ENCODE data around the gene F8. TPM values are rescaled to one million over a fixed set of nuclear protein-coding genes. Genes with fewer than 3 reads are reported as not detected.
A peak's percentile ranks its signal among the peaks of the same experiment; 100 is the strongest.

Gene F8
- total and polyA plus RNA-seq, 9 of the 15 experiments (the other 6 are each of a cell fraction or from before 2014, with no cell fraction given) = 0.41 to 3.8 (median 0.91) TPM

DNA sequence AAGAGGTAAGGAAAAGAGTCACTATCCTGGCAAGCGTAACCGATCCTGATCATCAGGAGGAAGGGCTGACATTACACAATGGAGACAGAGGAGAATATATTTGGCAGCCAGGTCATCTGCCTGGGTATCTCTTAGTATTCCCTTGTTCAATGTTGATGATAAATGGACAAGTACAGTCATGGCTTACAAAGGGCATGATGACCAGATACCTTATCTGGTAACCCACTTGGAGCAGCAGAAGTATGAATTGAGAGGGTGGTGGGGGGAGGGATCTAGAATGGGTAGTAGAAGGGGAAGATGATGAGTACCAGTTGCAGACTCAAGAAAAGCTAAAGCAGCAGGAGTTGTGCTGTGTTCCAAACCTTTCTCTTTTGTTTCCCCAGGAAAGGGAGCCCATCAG lies 17.3 kb downstream of the F8 start (continued):
- TF ChIP-seq PHB2 (IDR thresholded peaks at IDR 0.05; ENCODE audit: low read depth) = no peak
- peak; percentile 50 for TF ChIP-seq SOX6 (IDR thresholded peaks at IDR 0.05)
- TF ChIP-seq TEAD4 (IDR thresholded peaks at IDR 0.05; ENCODE audit: low read length) = peak; percentile 17; the same call in 1 of the 2 replicates
- TF ChIP-seq TEAD4 (CRISPR knock-in tag; IDR thresholded peaks at IDR 0.05; ENCODE audit: borderline replicate concordance) = no peak
- TF ChIP-seq, protein P1, sequence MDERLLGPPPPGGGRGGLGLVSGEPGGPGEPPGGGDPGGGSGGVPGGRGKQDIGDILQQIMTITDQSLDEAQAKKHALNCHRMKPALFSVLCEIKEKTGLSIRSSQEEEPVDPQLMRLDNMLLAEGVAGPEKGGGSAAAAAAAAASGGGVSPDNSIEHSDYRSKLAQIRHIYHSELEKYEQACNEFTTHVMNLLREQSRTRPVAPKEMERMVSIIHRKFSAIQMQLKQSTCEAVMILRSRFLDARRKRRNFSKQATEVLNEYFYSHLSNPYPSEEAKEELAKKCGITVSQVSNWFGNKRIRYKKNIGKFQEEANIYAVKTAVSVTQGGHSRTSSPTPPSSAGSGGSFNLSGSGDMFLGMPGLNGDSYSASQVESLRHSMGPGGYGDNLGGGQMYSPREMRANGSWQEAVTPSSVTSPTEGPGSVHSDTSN (CRISPR knock-in tag; IDR thresholded peaks at IDR 0.05; ENCODE audit: low read depth) = no peak
- TF ChIP-seq, protein P1 (tag; conservative IDR thresholded peaks at IDR 0.05; ENCODE audit: low read depth) = peak; percentile 42; the same call in 1 of the 2 replicates
- no peak for TF ChIP-seq ZNF384 (IDR thresholded peaks at IDR 0.05; ENCODE audit: low read depth, low read length)

DNA sequence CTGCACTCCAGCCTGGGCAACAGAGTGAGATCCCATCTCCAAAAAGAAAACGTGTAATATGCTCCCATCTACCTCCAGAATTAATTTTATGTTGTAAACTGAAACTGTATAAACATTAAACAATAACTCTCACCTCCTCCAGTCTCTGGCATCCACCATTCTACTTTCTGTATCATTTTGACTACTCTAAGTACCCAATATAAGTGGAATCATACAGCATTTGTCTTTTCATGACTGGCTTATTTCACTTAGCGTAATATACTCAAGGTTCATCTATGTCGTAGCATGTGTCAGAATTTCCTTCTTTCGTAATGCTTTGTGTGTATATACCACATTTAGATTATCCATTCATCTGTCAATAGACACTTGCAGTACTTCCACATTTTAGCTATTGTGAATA lies 20.6 kb downstream of the F8 start:
- Histone ChIP-seq H3K36me3 (ENCODE audit: control insufficient read depth, insufficient read depth, low read length) (no peaks in the 10 kb centered on the region), H3K4me2 (ENCODE audit: insufficient read depth, low read length) (no peak overlapping the region), H3K4me1 (replicated peaks in 1 of 2; ENCODE audit: control insufficient read depth in 2 of 2, insufficient read depth in 2 of 2, low read length in 2 of 2) (peaks cover 7 to 34% of the 10 kb centered on the region in 2 experiments; a peak in 4 of 5 replicates), H3K27me3 (ENCODE audit: control insufficient read depth in 2 of 2, insufficient read depth in 2 of 2, low read length in 2 of 2) (no peaks in the 10 kb centered on the region), H3K9me1 (ENCODE audit: control insufficient read depth, insufficient read depth, low read length) (no peaks in the 10 kb centered on the region), H2AFZ (ENCODE audit: low read depth, low read length) (no peak overlapping the region), H3K9me3 (replicated peaks; ENCODE audit: control insufficient read depth, insufficient read depth, low read depth, low read length) (no peaks in the 10 kb centered on the region), H4K20me1 (replicated peaks; ENCODE audit: control insufficient read depth, insufficient read depth, low read length) (no peaks in the 10 kb centered on the region), H3K27ac (ENCODE audit: extremely low read depth, low read depth, low read length) (no peak overlapping the region), H3K9ac (ENCODE audit: insufficient read depth in 1 of 2, low read depth in 2 of 2, low read length in 2 of 2) (no peak overlapping the region), H3K4me3 (no peak overlapping the region), H3K79me2 (ENCODE audit: control insufficient read depth, insufficient read depth, low read length) (no peaks in the 10 kb centered on the region)
- POLR2A ChIA-PET = interaction anchor here (0.6 kb wide), 1 partner anchor 19 kb away, joined by 3 read pairs; no protein-coding TSS in a partner anchor
- no TSS peak for BruUV-seq (replicated peaks)
- ATAC-seq = no peak
- WGBS (ENCODE audit: insufficient coverage, low coverage, missing lambda C conversion rate) = 75% methylated on average over 4 of the region's 4 CpGs
- DNase-seq (ENCODE audit: extremely low read depth in 1 of 4, low spot score in 3 of 4) = no peak
- FAIRE-seq = no peak
- in situ Hi-C loops (cut with MboI) (no loop called here), intact Hi-C loops (cut with micrococcal nuclease) (no loop called here)
- CTCF ChIA-PET (ENCODE audit: low intra/inter-chr PET ratio) = no interaction called here
- TF ChIP-seq ZKSCAN3 (CRISPR knock-in tag; IDR thresholded peaks at IDR 0.05) (no peak), TCFL5 (CRISPR knock-in tag; conservative IDR thresholded peaks at IDR 0.05) (no peak), SNRNP70 (optimal IDR thresholded peaks at IDR 0.05; ENCODE audit: low read depth, low read length) (no peak), ZNF253 (CRISPR knock-in tag; conservative IDR thresholded peaks at IDR 0.05) (no peak), MYC (IDR thresholded peaks at IDR 0.05; ENCODE audit: low read depth, low read length) (no peak), MYC (CRISPR knock-in tag; IDR thresholded peaks at IDR 0.05; ENCODE audit: borderline replicate concordance, low read depth) (no peak), CEBPG (CRISPR knock-in tag; IDR thresholded peaks at IDR 0.05) (no peak), CEBPG (tag; conservative IDR thresholded peaks at IDR 0.05 in 1 of 2, IDR thresholded peaks at IDR 0.05 in 1 of 2) (no peak), ZNF197 (CRISPR knock-in tag; IDR thresholded peaks at IDR 0.05; ENCODE audit: low read depth) (no peak), JUNB (CRISPR knock-in tag; conservative IDR thresholded peaks at IDR 0.05) (no peak), BCOR (IDR thresholded peaks at IDR 0.05) (no peak)
- TF ChIP-seq, protein P2, sequence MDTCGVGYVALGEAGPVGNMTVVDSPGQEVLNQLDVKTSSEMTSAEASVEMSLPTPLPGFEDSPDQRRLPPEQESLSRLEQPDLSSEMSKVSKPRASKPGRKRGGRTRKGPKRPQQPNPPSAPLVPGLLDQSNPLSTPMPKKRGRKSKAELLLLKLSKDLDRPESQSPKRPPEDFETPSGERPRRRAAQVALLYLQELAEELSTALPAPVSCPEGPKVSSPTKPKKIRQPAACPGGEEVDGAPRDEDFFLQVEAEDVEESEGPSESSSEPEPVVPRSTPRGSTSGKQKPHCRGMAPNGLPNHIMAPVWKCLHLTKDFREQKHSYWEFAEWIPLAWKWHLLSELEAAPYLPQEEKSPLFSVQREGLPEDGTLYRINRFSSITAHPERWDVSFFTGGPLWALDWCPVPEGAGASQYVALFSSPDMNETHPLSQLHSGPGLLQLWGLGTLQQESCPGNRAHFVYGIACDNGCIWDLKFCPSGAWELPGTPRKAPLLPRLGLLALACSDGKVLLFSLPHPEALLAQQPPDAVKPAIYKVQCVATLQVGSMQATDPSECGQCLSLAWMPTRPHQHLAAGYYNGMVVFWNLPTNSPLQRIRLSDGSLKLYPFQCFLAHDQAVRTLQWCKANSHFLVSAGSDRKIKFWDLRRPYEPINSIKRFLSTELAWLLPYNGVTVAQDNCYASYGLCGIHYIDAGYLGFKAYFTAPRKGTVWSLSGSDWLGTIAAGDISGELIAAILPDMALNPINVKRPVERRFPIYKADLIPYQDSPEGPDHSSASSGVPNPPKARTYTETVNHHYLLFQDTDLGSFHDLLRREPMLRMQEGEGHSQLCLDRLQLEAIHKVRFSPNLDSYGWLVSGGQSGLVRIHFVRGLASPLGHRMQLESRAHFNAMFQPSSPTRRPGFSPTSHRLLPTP (IDR thresholded peaks at IDR 0.05; ENCODE audit: borderline replicate concordance, extremely low read depth, insufficient read length) = no peak

All from K562 (cell line).